NCI-H510A (cell line): Measurements from ENCODE around the gene ASCC3.

Experiments
- DNase-seq: peaks from one replicate; lab custom pipeline; 2025; lab: John Stamatoyannopoulos, UW

The ASCC3 gene

GRCh38 chr6:100724696-100725095 lies 156.4 kb downstream of the ASCC3 start:
- DNase-seq: no peak

GRCh38 chr6:100724222-100724621 lies 156.9 kb downstream of the ASCC3 start:
- no peak for DNase-seq

- DNase-seq: no peak
Measured at GRCh38 chr6:100721256-100721655, 159.9 kb downstream of the ASCC3 start.

- DNase-seq: no peak
Measured at GRCh38 chr6:100719883-100720682, 161.0 kb downstream of the ASCC3 start.

- DNase-seq: no peak
Measured at GRCh38 chr6:100712997-100713396, 168.1 kb downstream of the ASCC3 start.

- DNase-seq: no peak
Measured at GRCh38 chr6:100706491-100706890, 174.6 kb downstream of the ASCC3 start.

- DNase-seq: no peak
Measured at GRCh38 chr6:100704961-100705360, 176.2 kb downstream of the ASCC3 start.

- DNase-seq: no peak
Measured at GRCh38 chr6:100701728-100702127, 179.4 kb downstream of the ASCC3 start.

GRCh38 chr6:100700009-100700408 lies 181.1 kb downstream of the ASCC3 start:
- no peak for DNase-seq

- no peak for DNase-seq
Measured at GRCh38 chr6:100695445-100695844, 185.7 kb downstream of the ASCC3 start.

GRCh38 chr6:100693249-100693927 lies 187.7 kb downstream of the ASCC3 start:
- no peak for DNase-seq

- no peak for DNase-seq
Measured at GRCh38 chr6:100691972-100692371, 189.2 kb downstream of the ASCC3 start.

- DNase-seq: no peak
Measured at GRCh38 chr6:100686216-100686615, 194.9 kb downstream of the ASCC3 start.

- DNase-seq: no peak
Measured at GRCh38 chr6:100685747-100686146, 195.4 kb downstream of the ASCC3 start.

- no peak for DNase-seq
Measured at GRCh38 chr6:100680163-100680562, 201.0 kb downstream of the ASCC3 start.

- no peak for DNase-seq
Measured at GRCh38 chr6:100678027-100678426, 203.1 kb downstream of the ASCC3 start.

- no peak for DNase-seq
Measured at GRCh38 chr6:100677240-100677639, 203.9 kb downstream of the ASCC3 start.

GRCh38 chr6:100673641-100674040 lies 207.5 kb downstream of the ASCC3 start:
- DNase-seq: no peak

- DNase-seq: no peak
Measured at GRCh38 chr6:100671740-100672139, 209.4 kb downstream of the ASCC3 start.

GRCh38 chr6:100670056-100670455 lies 211.1 kb downstream of the ASCC3 start:
- DNase-seq: no peak

GRCh38 chr6:100665041-100665380 lies 216.1 kb downstream of the ASCC3 start:
- DNase-seq: no peak

- no peak for DNase-seq
Measured at GRCh38 chr6:100664274-100665040, 216.7 kb downstream of the ASCC3 start.
